RWPE1 (cell line): ENCODE results near the gene SLC7A1.
A peak's percentile ranks its signal among the peaks of the same experiment; 100 is the strongest.

Experiments
- CTCF ChIA-PET: fragments of 350-600 bp; sonication (Branson Sonifier 250); formaldehyde crosslinking; extraction: SDS; loops from one replicate; lab custom pipeline; 2021; lab: Yijun Ruan, JAX
- POLR2A ChIA-PET: fragments of 400-600 bp; formaldehyde crosslinking; extraction: SDS; loops from one replicate; lab custom pipeline; 2020; ENCODE audit warnings: antibody characterized with exemption; ENCODE audit not compliant: low non-redundant PET; lab: Yijun Ruan, JAX
- DNase-seq: peaks from one replicate; pipeline ENCODE4 v3.0.0; 2012; ENCODE audit warnings: low spot score
- H3K27ac ChIP-seq: fragments of 450-650 bp; 2 replicates; pipeline ENCODE4 v1.5.1; 2017
- TF ChIP-seq, protein P1 (sequence below): fragments of 450-650 bp; conservative IDR thresholded peaks from 2 replicates; pipeline ENCODE4 v1.5.1; 2017; ENCODE audit warnings: low read depth, mild to moderate bottlenecking

SLC7A1 gene

DNA sequence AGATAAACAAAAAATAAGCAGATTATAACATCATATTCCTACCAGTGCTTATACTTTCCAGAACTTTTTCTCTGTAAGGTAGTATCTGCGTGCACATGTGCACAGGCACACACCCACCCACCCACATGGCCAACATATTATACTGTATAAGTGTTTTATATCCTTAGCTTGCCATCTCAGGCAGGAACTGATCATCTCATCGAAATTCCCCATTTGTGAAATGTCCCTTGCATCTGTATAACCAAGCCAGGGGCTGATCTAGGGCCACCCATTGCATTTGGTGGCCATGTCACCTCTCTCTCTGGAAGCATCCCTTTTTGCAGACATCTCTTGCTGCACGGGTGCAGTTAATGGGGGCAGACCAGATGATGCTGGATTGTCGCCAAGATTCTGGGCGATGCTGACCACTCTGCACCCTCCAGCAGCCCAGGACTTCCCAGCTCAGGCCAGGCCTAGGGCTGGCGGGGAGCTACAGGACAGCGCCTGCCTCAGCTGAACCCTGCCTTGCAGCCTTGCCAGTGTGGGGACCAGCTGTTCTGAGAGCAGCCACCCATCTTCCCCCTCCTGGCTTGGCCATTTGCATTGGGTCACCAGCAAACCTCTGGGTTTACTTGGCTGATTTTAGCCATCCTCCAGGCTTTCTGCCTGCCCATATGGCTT lies 95.9 kb downstream of the SLC7A1 start:
- TF ChIP-seq, protein P1, sequence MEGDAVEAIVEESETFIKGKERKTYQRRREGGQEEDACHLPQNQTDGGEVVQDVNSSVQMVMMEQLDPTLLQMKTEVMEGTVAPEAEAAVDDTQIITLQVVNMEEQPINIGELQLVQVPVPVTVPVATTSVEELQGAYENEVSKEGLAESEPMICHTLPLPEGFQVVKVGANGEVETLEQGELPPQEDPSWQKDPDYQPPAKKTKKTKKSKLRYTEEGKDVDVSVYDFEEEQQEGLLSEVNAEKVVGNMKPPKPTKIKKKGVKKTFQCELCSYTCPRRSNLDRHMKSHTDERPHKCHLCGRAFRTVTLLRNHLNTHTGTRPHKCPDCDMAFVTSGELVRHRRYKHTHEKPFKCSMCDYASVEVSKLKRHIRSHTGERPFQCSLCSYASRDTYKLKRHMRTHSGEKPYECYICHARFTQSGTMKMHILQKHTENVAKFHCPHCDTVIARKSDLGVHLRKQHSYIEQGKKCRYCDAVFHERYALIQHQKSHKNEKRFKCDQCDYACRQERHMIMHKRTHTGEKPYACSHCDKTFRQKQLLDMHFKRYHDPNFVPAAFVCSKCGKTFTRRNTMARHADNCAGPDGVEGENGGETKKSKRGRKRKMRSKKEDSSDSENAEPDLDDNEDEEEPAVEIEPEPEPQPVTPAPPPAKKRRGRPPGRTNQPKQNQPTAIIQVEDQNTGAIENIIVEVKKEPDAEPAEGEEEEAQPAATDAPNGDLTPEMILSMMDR, result no peak
- POLR2A ChIA-PET, result no interaction called here
- H3K27ac ChIP-seq, result no peak overlapping the region
- no peak for DNase-seq
- CTCF ChIA-PET, result interaction anchor here (3.9 kb wide), 1 partner anchor 8 kb away, joined by 23 read pairs; no protein-coding TSS in a partner anchor

DNA sequence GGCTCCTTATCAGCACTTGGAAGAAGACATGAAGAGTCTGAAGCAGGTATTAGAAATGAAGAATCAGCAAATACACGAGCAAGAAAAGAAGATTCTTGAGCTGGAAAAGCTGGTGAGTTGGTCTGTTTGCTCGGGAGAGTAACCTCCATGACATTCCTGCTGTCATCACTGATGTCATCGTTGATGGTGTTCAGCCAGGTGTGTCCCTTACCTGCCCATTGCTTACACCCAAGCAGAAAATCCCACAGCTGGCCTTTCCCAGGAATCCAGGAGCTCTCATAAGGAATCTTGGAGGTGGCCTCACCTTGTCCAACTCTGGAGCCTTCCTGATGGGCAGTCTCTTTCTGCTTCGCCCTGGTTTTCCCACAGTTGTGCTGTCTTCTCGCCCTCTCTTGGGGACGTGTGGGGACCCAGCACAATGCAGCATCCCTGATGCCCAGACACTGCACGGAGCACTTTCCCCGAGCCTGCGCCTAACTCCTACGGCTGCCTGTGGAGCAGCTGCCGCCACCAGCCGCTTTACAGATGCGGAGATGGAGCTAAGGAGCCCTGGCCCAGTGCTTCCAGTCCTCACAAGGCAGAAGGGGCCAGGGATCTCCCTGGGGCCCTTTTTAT lies 97.0 kb downstream of the SLC7A1 start:
- TF ChIP-seq, protein P1, result no peak
- ChIA-PET POLR2A (no interaction called here), CTCF (interaction anchor here (0.5 to 3.9 kb wide), 2 partner anchors 10 to 83 kb away, joined by 3 to 23 read pairs; no protein-coding TSS in a partner anchor)
- no peak for DNase-seq
- no peak overlapping the region for H3K27ac ChIP-seq

DNA sequence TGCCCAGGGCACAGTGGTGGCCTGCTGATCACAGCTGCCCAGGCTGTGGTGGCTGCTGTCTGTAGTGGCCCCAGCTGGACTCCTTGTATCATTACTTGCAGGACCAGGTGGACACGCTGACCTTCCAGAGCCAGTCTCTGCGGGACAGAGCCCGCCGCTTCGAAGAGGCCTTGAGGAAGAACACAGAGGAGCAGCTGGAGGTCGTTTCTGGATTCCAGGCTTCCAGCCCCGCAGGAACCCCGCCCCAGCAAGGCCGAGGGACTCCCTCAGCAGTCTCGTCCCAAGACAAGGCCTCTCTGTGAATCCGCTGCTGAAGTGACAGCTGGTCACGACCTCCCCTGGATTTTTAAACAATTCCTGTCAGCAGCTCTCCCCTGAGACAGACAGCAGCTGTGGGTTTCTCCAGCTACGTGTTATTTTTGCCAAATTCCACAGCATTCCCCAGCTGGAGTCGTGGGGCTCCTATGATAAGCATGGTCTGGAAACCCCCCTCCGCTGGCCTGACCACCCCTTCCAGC lies 98.3 kb downstream of the SLC7A1 start:
- DNase-seq, result no peak
- ChIA-PET POLR2A (no interaction called here), CTCF (interaction anchor here (0.6 to 3.9 kb wide), 4 partner anchors 11 to 613 kb away, joined by 3 to 23 read pairs (median 3); no protein-coding TSS in a partner anchor)
- TF ChIP-seq, protein P1, result no peak
- H3K27ac ChIP-seq, result no peak overlapping the region

DNA sequence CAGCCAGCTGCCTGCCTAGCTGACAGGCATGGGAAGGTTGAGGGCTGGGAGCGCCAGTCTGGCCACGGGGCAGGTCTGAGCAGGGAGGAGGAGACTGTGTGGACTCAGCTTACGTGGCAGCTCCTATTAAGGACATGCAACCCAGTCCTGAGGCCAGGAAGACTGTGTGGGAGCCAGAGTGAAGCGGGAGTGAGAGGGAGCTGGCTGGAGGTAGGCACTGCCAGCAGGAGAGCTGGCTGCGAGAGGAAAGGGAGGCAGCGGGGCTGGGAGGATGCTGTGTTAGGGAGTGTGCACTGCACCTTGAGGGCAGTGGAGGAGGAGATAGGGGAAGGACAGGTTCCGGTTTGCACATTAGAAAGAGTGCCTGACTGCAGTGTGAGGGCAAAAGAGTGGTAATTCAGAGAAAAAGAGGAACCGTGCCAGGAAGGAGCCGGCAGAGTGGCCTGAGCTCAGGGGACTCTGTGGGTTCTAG lies 99.2 kb downstream of the SLC7A1 start:
- H3K27ac ChIP-seq, result no peak overlapping the region
- peak; percentile 50 for DNase-seq
- TF ChIP-seq, protein P1, result no peak
- POLR2A ChIA-PET, result no interaction called here
- CTCF ChIA-PET, result interaction anchor here (0.6 to 3.9 kb wide), 5 partner anchors 12 to 619 kb away, joined by 3 to 23 read pairs (median 4); no protein-coding TSS in a partner anchor

DNA sequence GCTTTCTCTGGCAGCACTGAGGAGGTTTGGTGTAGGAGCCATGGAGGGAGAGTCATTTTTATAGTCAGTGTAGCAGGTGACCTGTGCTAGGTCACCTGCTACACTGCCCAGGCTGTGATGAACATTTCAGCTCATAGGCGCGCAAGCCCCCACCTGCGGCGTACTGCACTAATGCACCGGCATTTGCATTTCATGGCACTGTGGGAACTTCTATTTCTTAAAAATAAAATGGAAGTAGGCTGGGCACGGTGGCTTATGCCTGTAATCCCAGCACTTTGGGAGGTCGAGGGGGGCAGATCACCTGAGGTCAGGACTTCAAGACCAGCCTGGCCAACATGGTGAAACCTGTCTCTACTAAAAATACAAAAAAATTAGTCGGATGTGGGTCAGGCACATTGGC lies 101.0 kb downstream of the SLC7A1 start:
- POLR2A ChIA-PET, result no interaction called here
- CTCF ChIA-PET, result no interaction called here
- no peak for DNase-seq
- TF ChIP-seq, protein P1, result no peak
- H3K27ac ChIP-seq, result no peak overlapping the region

DNA sequence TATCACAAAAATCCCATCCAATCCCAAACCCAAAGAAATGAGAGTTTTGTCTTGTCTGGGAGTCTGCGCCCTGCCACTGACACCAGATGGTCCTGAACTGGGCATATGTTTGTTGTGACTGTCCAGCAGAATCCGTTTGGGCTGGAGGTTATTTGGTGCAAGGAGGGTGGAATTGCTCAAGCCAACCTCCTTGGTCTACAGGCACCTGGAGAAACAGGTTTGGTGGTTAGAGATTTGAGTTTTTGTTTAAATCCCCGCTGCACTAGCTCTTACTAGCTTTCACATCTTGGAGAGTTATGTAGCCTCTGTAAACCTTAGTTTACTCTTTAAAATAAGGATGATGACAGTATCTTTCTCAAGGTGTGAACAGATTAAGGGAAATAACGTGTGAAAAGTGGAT lies 101.7 kb downstream of the SLC7A1 start:
- POLR2A ChIA-PET, result no interaction called here
- no peak overlapping the region for H3K27ac ChIP-seq
- CTCF ChIA-PET, result no interaction called here
- no peak for DNase-seq
- TF ChIP-seq, protein P1, result no peak
